ENCODE measurements around the gene MEDAG.
"Not testable (repeated sequence)": the region's sequence is repeated elsewhere in the genome, so short reads cannot be mapped to it uniquely, and the experiment has no call there.

Gene MEDAG

DNA sequence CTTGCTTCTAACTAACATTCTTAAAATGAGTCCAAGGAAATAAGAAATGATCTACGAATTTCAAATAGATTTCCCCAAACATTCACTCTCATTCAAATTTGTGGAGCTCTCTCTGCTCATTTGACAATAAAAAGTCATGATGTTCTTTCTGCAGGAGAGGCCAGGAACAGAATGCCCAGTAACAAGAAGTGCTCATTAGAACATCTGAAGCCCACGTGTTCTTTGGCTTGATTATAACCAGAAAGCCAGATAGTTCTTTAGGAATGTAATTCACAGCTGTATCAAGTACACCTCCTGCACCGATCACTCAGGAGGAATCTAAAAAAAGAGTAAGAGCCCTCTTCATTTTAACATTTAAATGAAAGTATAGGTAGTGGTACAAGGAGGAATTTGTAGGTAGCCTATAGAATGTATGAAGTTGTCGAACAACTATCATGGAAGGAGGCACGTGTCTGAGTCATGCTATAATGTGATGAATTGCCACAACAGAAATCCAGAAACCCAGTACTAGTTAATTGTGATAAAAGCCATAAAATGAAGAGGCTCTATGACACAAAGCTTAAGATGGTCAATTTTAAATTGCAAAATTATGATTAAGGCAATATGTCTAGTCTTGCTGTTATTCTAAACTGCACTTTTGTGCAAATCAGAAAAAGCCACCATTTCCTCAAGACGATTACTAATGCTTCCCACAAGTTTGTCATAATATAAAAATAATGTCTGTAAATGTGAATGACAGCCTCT, 12.8 kb downstream of the MEDAG start:
- no peak for DNase-seq (ENCODE audit: low read depth)
- TF ChIP-seq CTCF (conservative IDR thresholded peaks at IDR 0.05; ENCODE audit: low read depth, low read length), result no peak
- no peak overlapping the region for H3K4me3 ChIP-seq (ENCODE audit: low read depth, low read length)

DNA sequence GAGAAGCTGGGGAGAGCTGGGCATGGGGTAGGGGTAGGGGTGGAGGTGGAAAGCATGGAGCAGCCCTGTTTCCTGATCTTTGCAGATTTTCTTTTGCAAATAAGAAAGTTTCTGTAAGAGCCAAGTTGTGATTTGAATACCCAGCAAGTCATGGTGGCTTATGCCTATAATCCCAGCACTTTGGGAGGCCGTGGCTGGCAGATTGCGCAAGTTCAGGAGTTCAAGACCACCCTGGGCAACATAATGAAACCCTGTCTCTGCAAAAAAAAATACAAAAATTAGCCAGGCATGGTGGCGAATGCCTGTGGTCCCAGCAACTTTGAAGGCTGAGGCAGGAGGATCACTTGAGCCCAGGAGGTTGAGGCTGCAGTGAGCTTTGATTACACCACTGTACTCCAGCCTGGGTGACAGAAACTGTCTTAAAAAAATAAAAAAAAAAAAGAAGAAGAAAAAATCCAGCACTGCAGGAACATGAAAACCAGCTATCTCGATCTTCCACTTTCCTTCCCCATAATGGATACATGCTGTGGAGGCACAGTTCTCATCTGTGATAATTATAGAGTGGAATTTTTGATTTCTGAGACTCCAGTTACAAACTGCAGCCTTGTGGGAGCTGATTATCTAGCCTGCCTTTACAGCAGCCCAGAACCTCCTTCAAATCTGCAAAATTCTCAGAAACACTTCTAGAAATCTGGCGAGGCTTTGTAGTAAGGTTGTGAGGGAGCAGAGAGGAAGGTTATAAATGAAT, 14.3 kb downstream of the MEDAG start:
- no peak for DNase-seq (ENCODE audit: low read depth)
- TF ChIP-seq CTCF (conservative IDR thresholded peaks at IDR 0.05; ENCODE audit: low read depth, low read length), result no peak
- no peak overlapping the region for H3K4me3 ChIP-seq (ENCODE audit: low read depth, low read length)

DNA sequence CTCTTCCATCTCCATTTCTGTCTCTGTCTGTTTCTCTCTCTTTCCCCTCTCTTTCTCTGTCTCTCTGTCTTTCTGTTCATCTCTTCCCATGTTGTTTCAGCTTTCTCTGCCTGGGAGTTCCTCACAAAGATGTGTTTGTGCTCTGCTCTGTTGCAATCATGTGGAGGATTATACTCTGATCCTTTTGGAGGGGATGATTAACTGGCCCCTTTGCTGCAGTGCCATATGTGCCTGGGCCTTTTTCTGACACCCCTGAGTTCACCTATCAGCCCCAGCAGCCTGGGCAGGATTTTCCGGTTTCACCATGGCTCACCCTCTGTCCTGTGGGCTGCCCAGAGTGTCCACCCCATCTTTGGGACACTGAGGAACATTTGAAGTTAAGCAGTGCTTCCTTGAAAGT, 17.3 kb downstream of the MEDAG start:
- no peak for TF ChIP-seq CTCF (conservative IDR thresholded peaks at IDR 0.05; ENCODE audit: low read depth, low read length)
- DNase-seq (ENCODE audit: low read depth), result no peak
- no peak overlapping the region for H3K4me3 ChIP-seq (ENCODE audit: low read depth, low read length)

GRCh38 chr13:30924721-30925120, 18.6 kb downstream of the MEDAG start:
- no peak for DNase-seq (ENCODE audit: low read depth)
- no peak overlapping the region for H3K4me3 ChIP-seq (ENCODE audit: low read depth, low read length)
- TF ChIP-seq CTCF (conservative IDR thresholded peaks at IDR 0.05; ENCODE audit: low read depth, low read length), result no peak

GRCh38 chr13:30925429-30925828, 19.4 kb downstream of the MEDAG start:
- no peak for DNase-seq (ENCODE audit: low read depth)
- H3K4me3 ChIP-seq (ENCODE audit: low read depth, low read length), result no peak overlapping the region
- TF ChIP-seq CTCF (conservative IDR thresholded peaks at IDR 0.05; ENCODE audit: low read depth, low read length), result no peak

- no peak overlapping the region for H3K4me3 ChIP-seq (ENCODE audit: low read depth, low read length)
- TF ChIP-seq CTCF (conservative IDR thresholded peaks at IDR 0.05; ENCODE audit: low read depth, low read length), result no peak
- no peak for DNase-seq (ENCODE audit: low read depth)
Measured at GRCh38 chr13:30926781-30927180, 20.7 kb downstream of the MEDAG start.

DNA sequence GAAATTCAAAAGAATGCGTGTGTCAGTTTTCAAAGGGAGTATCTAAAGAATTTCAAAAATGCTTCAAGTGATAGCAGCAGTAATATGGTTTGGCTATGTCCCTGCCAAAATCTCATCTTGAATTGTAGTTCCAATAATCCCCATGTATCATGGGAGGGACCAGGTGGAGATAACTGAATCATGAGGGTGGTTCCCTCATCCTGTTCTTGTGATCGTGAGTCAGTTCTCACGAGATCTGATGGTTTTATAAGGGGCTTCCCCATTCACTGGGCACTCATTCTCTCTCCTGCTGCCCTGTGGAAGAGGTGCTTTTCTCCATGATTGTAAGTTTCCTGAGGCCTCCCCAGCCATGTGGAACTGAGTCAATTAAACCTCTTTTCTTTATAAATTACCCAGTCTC, 21.1 kb downstream of the MEDAG start:
- not testable (repeated sequence) for H3K4me3 ChIP-seq (ENCODE audit: low read depth, low read length)
- peak; percentile 86 for DNase-seq (ENCODE audit: low read depth)

Data from choroid plexus epithelial cell (primary cell).